ENCODE results near the gene TTLL9. TPM values are rescaled to one million over a fixed set of nuclear protein-coding genes. Genes with fewer than 3 reads are reported as not detected.
"Not testable (repeated sequence)": the region's sequence is repeated elsewhere in the genome, so short reads cannot be mapped to it uniquely, and the experiment has no call there.

TTLL9 gene
- total RNA-seq, 1 donor from 2014 or later = 0.67 TPM

GRCh38 chr20:31920275-31920855, 49.9 kb downstream of the TTLL9 start:
- H3K9me3 Mint-ChIP-seq = no peaks in the 10 kb centered on the region
- no peak overlapping the region for H3K4me3 Mint-ChIP-seq
- peaks cover 14% of the 10 kb centered on the region for H3K27me3 Mint-ChIP-seq (ENCODE audit: low read depth)
- DNase-seq (ENCODE audit: low spot score in 2 of 2, unreplicated experiment in 2 of 2) = no peak
- TF ChIP-seq CTCF (IDR thresholded peaks at IDR 0.05; ENCODE audit: unreplicated experiment) = no peak
- no peak overlapping the region for H3K27ac Mint-ChIP-seq
- peaks cover 44% of the 10 kb centered on the region for H3K4me1 Mint-ChIP-seq
- no peaks in the 10 kb centered on the region for H3K36me3 Mint-ChIP-seq

DNA sequence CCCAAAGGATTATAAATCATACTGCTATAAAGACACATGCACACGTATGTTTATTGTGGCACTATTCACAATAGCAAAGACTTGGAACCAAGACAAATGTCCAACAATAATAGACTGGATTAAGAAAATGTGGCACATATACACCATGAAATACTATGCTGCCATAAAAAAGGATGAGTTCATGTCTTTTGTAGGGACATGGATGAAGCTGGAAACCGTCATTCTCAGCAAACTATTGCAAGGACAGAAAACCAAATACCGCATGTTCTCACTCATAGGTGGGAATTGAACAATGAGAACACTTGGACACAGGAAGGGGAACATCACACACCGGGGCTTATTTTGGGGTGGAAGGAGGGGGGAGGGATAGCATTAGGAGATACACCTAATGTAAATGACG, 51.0 kb downstream of the TTLL9 start:
- H3K36me3 Mint-ChIP-seq; H3K9me3 Mint-ChIP-seq; H3K27ac Mint-ChIP-seq; DNase-seq (ENCODE audit: low spot score in 2 of 2, unreplicated experiment in 2 of 2); H3K4me3 Mint-ChIP-seq: not testable (repeated sequence)
- H3K4me1 Mint-ChIP-seq = peaks cover 44% of the 10 kb centered on the region
- H3K27me3 Mint-ChIP-seq (ENCODE audit: low read depth) = peaks cover 22% of the 10 kb centered on the region

GRCh38 chr20:31922181-31922580, 51.7 kb downstream of the TTLL9 start:
- Mint-ChIP-seq H3K4me1 (peaks cover 40% of the 10 kb centered on the region), H3K9me3 (no peaks in the 10 kb centered on the region), H3K27me3 (ENCODE audit: low read depth) (peaks cover 24% of the 10 kb centered on the region), H3K27ac (no peak overlapping the region), H3K36me3 (no peaks in the 10 kb centered on the region), H3K4me3 (no peak overlapping the region)
- no peak for DNase-seq (ENCODE audit: low spot score in 2 of 2, unreplicated experiment in 2 of 2)
- TF ChIP-seq CTCF (IDR thresholded peaks at IDR 0.05; ENCODE audit: unreplicated experiment) = no peak

DNA sequence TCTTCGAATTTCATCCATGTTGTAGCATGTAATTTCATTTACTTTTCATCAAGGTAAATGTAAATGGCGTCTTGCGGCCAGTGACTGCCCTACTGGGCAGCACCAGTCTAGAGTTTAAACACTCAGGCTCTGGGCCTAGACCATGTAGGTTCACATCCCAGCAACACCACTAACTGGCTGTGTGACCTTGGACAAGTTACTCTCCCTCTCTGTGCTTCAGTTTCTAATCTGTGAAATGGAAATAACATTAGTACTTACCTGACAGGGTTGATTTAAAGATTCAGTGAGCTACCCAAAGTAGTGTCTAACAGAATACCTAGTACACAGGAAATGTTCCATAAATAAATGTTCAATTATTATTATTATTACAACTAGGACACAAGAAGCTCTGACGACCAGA, 52.2 kb downstream of the TTLL9 start:
- peaks cover 36% of the 10 kb centered on the region for H3K4me1 Mint-ChIP-seq
- no peaks in the 10 kb centered on the region for H3K9me3 Mint-ChIP-seq
- H3K36me3 Mint-ChIP-seq = no peaks in the 10 kb centered on the region
- no peak for TF ChIP-seq CTCF (IDR thresholded peaks at IDR 0.05; ENCODE audit: unreplicated experiment)
- no peak overlapping the region for H3K4me3 Mint-ChIP-seq
- no peak for DNase-seq (ENCODE audit: low spot score in 2 of 2, unreplicated experiment in 2 of 2)
- peaks cover 27% of the 10 kb centered on the region for H3K27me3 Mint-ChIP-seq (ENCODE audit: low read depth)
- no peak overlapping the region for H3K27ac Mint-ChIP-seq

DNA sequence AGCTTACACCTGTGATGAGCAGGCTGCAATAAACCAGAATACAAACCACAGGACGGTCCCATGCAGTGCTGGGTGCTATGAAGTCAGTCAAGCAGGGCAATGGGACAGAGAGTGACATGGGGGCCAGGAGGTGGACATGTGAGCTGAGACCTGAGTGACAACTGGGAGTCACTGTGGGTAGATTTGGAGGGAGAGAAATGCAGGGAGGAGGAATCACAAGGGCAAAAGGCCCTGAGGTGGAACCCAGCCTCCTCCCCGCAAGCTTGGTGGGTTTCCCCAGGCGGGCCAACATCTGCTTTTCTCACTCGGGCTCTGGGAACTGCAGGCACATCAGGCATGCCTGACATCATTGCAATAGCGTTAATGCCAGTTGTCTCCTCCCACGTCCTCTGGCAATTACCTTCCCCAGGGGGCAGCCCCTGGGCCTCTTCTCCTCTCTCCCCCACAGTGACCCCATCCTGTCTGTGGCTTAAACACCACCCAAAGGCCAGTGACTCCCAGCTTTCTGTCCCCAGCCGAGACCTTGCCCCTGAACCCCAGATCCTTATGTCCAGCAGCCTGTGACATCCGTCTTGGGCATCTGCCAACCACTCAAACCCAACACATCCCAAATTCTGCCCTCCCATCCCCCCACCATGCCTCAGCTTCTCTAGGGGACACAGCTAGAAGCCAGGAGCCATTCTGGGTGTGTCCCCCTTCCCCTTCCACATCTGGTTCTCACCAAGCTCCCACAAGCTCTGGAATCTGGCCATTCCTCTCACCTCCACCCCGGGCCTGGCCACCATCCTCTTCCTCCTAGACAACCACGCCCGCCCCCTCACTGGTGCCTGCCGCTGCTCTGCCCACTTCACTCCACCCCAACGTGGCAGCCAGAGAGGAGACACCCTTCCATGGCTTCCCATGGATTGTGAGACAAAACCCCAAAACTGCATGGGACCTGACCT, 53.2 kb downstream of the TTLL9 start:
- Mint-ChIP-seq H3K4me1 (peaks cover 26% of the 10 kb centered on the region), H3K27me3 (ENCODE audit: low read depth) (peaks cover 31% of the 10 kb centered on the region), H3K4me3 (no peak overlapping the region), H3K27ac (no peak overlapping the region), H3K9me3 (no peaks in the 10 kb centered on the region), H3K36me3 (no peaks in the 10 kb centered on the region)
- TF ChIP-seq CTCF (IDR thresholded peaks at IDR 0.05; ENCODE audit: unreplicated experiment) = no peak
- no peak for DNase-seq (ENCODE audit: low spot score in 2 of 2, unreplicated experiment in 2 of 2)

GRCh38 chr20:31924561-31924960, 54.1 kb downstream of the TTLL9 start:
- H3K27ac Mint-ChIP-seq = no peak overlapping the region
- H3K4me1 Mint-ChIP-seq = peaks cover 17% of the 10 kb centered on the region
- TF ChIP-seq CTCF (IDR thresholded peaks at IDR 0.05; ENCODE audit: unreplicated experiment) = no peak
- H3K4me3 Mint-ChIP-seq = no peak overlapping the region
- peaks cover 35% of the 10 kb centered on the region for H3K27me3 Mint-ChIP-seq (ENCODE audit: low read depth)
- no peaks in the 10 kb centered on the region for H3K36me3 Mint-ChIP-seq
- no peaks in the 10 kb centered on the region for H3K9me3 Mint-ChIP-seq
- no peak for DNase-seq (ENCODE audit: low spot score in 2 of 2, unreplicated experiment in 2 of 2)

Data from mesothelial cell of epicardium (in vitro differentiated cells).